Thoracic aorta (tissue), 2 donors: ENCODE measurements around the gene TBL3. TPM values are rescaled to one million over a fixed set of nuclear protein-coding genes. Genes with fewer than 3 reads are reported as not detected.

ENCODE experiments used
- ATAC-seq: fragments of 150-250 bp; one replicate; pipeline ENCODE4 v1.8.0; 2017; ENCODE audit warnings: low read depth; ENCODE audit not compliant: insufficient number of reproducible peaks, low FRiP score
- DNase-seq: peaks from one replicate; pipeline ENCODE4 v3.0.0-alpha.2; 2020; ENCODE audit warnings: low spot score
- H3K27ac ChIP-seq, 2 donors: fragments of 200-600 bp; sonication (generic); 1 replicate in 1 of 2; 2 replicates in 1 of 2; pipeline ENCODE4 v1.5.1; 2016; ENCODE audit warnings: mild to moderate bottlenecking in 2 of 2, moderate library complexity in 2 of 2
- H3K27me3 ChIP-seq: fragments of 200-600 bp; sonication (generic); replicated peaks from 2 replicates; pipeline ENCODE4 v1.6.0; 2016; ENCODE audit warnings: mild to moderate bottlenecking; ENCODE audit not compliant: insufficient read depth
- H3K36me3 ChIP-seq: fragments of 200-600 bp; sonication (generic); one replicate; pipeline ENCODE4 v1.5.1; 2016
- H3K4me1 ChIP-seq, 2 donors: fragments of 200-600 bp; sonication (generic); 1 replicate in 1 of 2; 2 replicates in 1 of 2; pipeline versions ENCODE4 v1.5.1 to v1.6.0; 2016; ENCODE audit warnings: low read depth in 2 of 2, mild to moderate bottlenecking in 1 of 2; ENCODE audit not compliant: control insufficient read depth in 1 of 2
- H3K4me3 ChIP-seq: fragments of 200-600 bp; sonication (generic); 2 replicates; pipeline ENCODE4 v1.5.1; 2016; ENCODE audit warnings: mild to moderate bottlenecking
- H3K9me3 ChIP-seq: fragments of 200-600 bp; sonication (generic); 2 replicates; pipeline ENCODE4 v1.5.1; 2016
- total RNA-seq, 2 donors: library from RNA; depleted of rRNA; stranded (reverse); fragments of >200 nt; gene quantifications; one replicate each; pipeline versions ENCODE4 v1.1.0 to v1.2.3, GENCODE V29; 2016
- TF ChIP-seq, protein P1 (sequence below): fragments of 200-600 bp; sonication (generic); IDR thresholded peaks from one replicate; pipeline ENCODE4 v1.5.1; 2019; ENCODE audit warnings: antibody characterized with exemption

Gene TBL3
- total RNA-seq, 2 donors from 2014 or later = 22.2 to 44.8 TPM

DNA sequence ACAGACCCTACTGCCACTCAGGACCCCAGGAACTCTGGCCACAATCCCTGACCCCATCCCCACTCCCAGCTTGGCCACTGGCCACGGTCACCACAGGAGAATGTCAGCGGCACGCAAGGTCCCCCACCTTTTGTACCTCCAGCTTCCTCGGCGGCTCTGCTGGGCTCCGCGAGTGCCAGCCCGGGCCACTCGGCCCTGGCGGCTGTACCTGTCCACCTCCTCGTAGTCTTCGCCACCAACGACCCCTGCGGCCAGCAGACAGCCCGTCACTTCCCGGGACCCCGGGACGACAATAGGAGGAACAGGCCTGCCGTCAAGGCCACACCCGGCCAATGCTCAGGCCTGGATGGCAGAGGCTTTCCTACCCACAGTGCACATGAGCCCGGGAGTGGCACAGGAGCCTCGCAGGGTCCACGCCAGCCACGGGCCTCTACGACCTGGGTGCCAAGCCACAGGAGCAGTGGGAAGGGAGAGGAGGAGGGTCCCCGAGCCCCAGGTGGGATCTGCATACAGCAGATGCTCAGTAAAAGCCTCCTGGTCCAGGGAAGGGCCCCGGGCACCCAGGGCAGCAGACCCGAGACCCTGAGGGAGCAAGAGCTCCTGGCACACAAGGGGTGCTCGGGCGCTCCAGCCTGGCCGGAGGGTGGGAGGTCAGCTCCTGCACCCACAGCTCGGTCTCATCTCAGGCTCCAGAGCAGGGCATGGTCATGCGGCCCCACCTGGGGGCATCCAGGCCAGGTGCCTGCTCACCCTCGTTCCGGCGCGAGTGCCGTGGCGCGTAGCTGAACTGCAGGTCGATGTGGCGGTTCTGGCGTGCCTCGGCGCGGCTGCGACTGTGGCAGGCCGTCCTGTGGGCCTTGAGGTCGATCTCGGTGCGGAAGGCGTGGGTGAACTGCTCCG lies 29.9 kb downstream of the TBL3 start:
- H3K27me3 ChIP-seq = no peaks in the 10 kb centered on the region
- ATAC-seq (no peak), DNase-seq (no peak)
- peaks cover 51% of the 10 kb centered on the region for H3K36me3 ChIP-seq
- no peak overlapping the region for H3K4me3 ChIP-seq
- H3K4me1 ChIP-seq = peaks cover 6 to 21% of the 10 kb centered on the region in 2 donors
- H3K27ac ChIP-seq = no peak overlapping the region
- TF ChIP-seq, protein P1, sequence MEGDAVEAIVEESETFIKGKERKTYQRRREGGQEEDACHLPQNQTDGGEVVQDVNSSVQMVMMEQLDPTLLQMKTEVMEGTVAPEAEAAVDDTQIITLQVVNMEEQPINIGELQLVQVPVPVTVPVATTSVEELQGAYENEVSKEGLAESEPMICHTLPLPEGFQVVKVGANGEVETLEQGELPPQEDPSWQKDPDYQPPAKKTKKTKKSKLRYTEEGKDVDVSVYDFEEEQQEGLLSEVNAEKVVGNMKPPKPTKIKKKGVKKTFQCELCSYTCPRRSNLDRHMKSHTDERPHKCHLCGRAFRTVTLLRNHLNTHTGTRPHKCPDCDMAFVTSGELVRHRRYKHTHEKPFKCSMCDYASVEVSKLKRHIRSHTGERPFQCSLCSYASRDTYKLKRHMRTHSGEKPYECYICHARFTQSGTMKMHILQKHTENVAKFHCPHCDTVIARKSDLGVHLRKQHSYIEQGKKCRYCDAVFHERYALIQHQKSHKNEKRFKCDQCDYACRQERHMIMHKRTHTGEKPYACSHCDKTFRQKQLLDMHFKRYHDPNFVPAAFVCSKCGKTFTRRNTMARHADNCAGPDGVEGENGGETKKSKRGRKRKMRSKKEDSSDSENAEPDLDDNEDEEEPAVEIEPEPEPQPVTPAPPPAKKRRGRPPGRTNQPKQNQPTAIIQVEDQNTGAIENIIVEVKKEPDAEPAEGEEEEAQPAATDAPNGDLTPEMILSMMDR = no peak
- H3K9me3 ChIP-seq = no peaks in the 10 kb centered on the region

DNA sequence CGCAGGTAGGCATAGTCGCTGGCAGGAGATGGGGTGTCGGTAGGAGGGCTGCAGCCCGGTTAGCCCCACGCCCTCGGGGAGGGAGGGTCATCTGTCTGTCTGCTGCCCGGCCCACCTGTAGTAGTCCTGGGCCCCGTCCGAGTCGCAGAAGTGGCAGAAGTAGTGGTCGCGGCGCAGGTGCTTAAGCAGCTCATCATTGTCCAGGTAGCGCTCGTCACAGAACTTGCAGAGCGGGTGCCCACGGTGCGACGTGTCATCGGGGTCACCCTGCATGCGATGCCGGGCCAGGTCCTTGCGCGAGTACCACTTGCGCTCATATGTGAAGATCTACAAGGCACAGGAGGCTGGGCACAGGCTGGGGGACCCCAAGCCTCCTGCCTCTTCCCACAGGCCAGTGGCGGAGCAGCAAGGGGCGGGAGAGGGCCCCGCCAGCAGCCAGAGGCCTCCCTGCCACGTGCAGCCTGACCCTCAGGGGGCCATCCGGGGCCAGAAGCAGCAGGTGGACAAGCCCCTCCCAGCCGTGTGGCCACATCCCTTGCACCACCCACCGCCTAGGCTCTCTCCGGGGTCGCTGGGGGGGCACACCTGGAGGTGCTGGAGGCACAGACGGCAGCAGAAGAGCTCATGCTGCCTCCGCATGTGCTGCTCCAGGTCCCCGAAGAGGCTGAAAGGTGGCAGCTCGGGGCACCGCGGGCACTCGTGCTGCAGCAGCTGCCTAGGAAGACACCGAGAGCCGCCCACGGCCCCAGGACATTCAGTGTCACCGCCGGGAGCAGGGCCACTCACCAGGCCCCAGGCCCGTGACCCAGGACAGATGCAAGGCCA lies 30.8 kb downstream of the TBL3 start:
- Histone ChIP-seq H3K36me3 (peaks cover 45% of the 10 kb centered on the region), H3K4me1 (peaks cover 15 to 30% of the 10 kb centered on the region in 2 donors), H3K27ac (no peak overlapping the region), H3K27me3 (no peaks in the 10 kb centered on the region), H3K9me3 (no peaks in the 10 kb centered on the region), H3K4me3 (no peak overlapping the region)
- ATAC-seq (no peak), DNase-seq (no peak)
- TF ChIP-seq, protein P1 = no peak

DNA sequence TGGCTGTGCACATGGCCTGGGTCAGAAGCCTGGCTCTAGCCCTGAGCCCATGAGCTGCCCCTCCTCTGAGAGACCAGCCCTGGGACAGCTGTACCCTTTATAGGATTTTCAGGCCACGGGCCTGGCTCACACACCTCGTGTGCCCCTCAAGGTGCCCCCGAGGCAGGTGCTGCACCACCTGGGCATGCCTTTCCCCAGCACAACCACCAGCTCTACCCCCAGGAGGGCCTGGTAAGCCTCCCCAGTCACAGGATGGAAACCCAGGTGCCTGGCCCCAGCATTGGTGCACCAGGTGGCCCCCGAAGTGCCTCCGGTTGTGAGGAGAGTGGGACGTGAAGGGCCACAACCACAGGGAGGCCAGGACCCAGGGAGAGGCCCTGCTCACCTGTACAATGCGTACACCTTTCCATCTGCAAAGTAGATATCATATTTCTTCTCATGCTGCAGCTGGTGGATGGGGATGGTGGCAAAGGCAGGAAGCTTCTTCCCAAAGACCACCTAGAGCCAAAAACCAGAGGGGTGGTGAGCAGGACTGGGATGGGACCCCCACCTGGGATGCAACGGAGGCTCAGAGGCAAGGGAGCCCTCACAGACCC lies 31.5 kb downstream of the TBL3 start:
- H3K27me3 ChIP-seq = no peaks in the 10 kb centered on the region
- ATAC-seq = no peak
- no peak for DNase-seq
- peaks cover 40% of the 10 kb centered on the region for H3K36me3 ChIP-seq
- H3K9me3 ChIP-seq = no peaks in the 10 kb centered on the region
- TF ChIP-seq, protein P1 = no peak
- peaks cover 22 to 37% of the 10 kb centered on the region in 2 donors for H3K4me1 ChIP-seq
- H3K27ac ChIP-seq = no peak overlapping the region
- no peak overlapping the region for H3K4me3 ChIP-seq

DNA sequence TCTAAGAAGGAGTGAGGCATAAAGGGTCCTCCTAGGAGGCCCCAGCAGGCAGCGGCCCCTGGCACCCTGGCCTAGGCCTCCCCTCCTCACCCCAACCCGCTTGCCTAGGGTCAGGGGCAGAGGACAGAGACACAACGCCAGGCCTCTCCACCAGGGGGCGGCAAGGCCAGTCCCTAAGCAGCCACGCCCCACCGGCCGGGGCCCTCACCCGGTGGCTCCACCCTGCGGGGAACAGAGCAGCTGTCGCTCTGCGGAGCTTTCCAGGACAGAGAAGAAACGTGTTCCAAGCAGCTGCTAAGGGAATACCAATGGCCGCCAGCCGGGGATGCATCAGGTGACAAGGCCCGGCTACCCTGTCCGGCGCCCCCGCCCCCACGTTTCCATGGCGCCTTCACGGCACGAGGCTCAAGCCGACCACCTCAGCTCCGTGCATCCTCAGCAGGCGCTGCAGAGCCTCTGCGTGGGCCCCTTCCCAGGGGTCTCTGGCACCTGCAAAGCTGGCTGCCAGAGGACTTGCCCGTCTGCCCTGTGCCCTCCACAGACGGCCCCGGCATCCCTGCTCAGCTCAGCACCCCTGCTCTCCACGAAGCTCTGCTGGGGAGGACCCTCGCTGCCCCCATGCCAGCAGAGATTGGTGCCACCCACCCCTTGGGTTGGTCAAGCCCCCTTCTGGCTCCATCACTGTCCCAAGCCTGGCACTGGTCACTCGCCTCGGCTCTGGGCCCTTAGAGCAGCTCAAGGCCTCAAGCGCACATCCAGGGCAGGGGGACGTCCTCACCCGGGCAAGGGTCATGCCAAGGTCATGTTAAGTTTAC lies 32.2 kb downstream of the TBL3 start:
- Histone ChIP-seq H3K9me3 (no peaks in the 10 kb centered on the region), H3K27ac (no peak overlapping the region), H3K4me3 (peak overlapping the region; percentile 32), H3K36me3 (peaks cover 35% of the 10 kb centered on the region), H3K27me3 (no peaks in the 10 kb centered on the region), H3K4me1 (peaks cover 27 to 44% of the 10 kb centered on the region in 2 donors)
- TF ChIP-seq, protein P1 = peak; percentile 87
- ATAC-seq (peak; percentile 46), DNase-seq (no peak)
